IPS-18a (cell line): ENCODE data around the gene ADRA2C.

Experiments
- H3K27ac ChIP-seq: one replicate; pipeline ENCODE4 v1.5.1; 2013; ENCODE audit warnings: low read length
- H3K27me3 ChIP-seq: one replicate; pipeline ENCODE4 v1.6.1; 2013; ENCODE audit warnings: mild to moderate bottlenecking, low read length; ENCODE audit not compliant: control insufficient read depth, insufficient read depth
- H3K36me3 ChIP-seq: one replicate; pipeline ENCODE4 v1.6.1; 2013; ENCODE audit warnings: low read depth, low read length; ENCODE audit not compliant: control insufficient read depth
- H3K4me1 ChIP-seq: one replicate; pipeline ENCODE4 v1.6.1; 2013; ENCODE audit warnings: low read depth, low read length; ENCODE audit not compliant: control insufficient read depth
- H3K4me3 ChIP-seq: one replicate; pipeline ENCODE4 v1.5.1; 2013; ENCODE audit warnings: low read length
- H3K9ac ChIP-seq: one replicate; pipeline ENCODE4 v1.6.1; 2013; ENCODE audit warnings: mild to moderate bottlenecking, low read length, moderate library complexity
- H3K9me3 ChIP-seq: one replicate; pipeline ENCODE4 v1.6.1; 2013; ENCODE audit warnings: low read depth, low read length; ENCODE audit not compliant: control insufficient read depth

Gene ADRA2C

DNA sequence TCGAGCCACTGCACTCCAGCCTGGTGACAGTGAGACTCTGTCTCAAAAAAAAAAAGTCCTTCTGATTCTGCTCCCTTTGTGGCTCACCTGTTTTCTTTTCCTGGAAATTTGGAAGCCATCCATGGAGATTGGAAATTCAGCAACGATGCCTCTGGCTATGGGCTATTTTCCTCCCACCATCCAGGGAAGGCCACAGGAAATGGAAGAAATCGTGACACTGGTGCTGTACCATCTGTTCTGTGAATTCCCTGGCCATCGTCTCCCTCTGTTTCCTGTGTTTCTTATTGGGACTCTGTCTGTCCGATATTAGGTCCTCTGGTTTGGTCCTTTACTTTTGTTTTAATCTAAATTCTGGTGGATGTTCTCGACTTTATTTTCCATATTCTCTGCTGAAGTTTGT lies 29.4 kb upstream of the ADRA2C start:
- no peak overlapping the region for H3K27ac ChIP-seq
- H3K4me3 ChIP-seq = no peak overlapping the region
- H3K4me1 ChIP-seq = peaks cover 6% of the 10 kb centered on the region
- H3K27me3 ChIP-seq = no peaks in the 10 kb centered on the region
- H3K9me3 ChIP-seq = no peaks in the 10 kb centered on the region
- no peak overlapping the region for H3K9ac ChIP-seq
- H3K36me3 ChIP-seq = no peaks in the 10 kb centered on the region

DNA sequence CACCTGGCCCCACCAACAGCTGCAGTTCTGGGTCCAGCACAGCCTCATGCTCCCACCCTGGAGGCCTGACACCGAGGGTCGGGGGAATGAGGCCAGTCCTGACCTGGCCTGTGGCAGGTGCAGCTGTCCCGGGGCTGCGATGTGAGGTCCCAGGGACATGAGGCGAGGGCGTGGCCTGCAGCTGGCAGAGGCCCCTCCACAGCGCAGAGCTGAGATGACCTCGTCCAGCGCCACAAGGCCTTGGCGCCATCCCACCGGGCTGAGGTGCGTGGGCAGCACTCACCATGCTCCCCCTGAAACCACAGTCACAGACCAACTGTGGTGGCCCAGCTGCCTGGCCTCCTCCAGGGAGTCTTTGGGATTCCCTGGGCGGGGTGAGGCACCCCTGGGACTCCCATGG lies 26.6 kb upstream of the ADRA2C start:
- Histone ChIP-seq H3K9me3 (no peaks in the 10 kb centered on the region), H3K36me3 (no peaks in the 10 kb centered on the region), H3K27ac (no peak overlapping the region), H3K4me1 (no peaks in the 10 kb centered on the region), H3K9ac (no peak overlapping the region), H3K4me3 (no peak overlapping the region), H3K27me3 (peaks cover 2% of the 10 kb centered on the region)

DNA sequence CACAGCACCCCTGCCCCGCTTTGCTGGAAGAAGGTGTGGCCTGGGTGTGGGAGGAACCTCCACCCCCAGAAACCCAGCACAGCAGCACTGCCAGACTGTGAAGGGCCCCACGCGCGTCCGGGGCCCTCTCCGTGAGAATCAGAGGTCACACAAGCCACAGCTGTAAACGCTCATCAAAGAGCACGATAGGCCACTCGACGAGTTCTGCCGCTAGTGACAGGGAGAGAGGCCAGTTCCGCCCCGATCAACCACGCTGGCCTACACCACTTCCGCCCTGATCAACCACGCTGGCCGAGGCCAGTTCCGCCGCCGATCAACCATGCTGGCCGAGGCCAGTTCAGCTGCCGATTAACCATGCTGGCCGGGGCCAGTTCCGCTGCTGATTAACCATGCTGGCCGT lies 25.9 kb upstream of the ADRA2C start:
- peaks cover 9% of the 10 kb centered on the region for H3K27me3 ChIP-seq
- H3K9ac ChIP-seq = no peak overlapping the region
- no peak overlapping the region for H3K27ac ChIP-seq
- H3K4me1 ChIP-seq = peaks cover 7% of the 10 kb centered on the region
- no peaks in the 10 kb centered on the region for H3K36me3 ChIP-seq
- no peaks in the 10 kb centered on the region for H3K9me3 ChIP-seq
- H3K4me3 ChIP-seq = no peak overlapping the region

DNA sequence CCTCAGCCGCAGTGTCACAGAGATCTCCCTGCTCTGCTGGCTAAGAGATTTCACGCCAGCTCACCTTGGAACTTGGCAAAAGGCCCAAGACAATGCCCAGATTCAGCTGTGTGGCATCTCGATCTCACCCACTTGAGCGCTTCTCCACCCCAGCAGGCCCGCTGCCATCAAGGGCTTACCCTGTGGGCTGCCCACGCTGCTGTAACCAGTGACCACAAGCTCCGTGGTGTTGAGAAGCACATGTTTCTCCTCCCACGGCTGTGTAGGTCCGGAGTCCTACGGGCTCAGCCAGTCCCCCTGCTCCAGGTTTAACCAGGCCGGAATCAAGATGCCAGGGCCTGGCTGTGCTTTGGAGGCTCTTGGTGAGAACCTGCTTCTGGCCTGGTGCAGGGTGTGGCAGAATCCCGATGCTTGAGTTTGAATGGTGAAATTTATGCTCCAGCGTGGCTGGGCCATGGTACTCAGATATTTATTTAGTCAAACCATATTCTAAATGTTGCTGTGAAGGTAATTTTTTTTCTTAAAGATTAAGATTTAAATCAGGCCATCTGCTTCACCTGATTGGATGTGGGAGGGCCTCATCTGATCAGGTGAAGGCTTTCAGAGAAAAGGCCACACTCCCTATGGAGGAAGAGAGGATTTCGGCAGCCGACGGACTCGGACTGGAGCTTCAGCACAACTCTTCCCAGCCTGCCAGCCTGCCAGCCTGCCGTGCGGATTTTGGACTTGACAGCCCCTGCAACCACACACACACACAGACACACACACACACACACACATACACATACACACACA lies 24.8 kb upstream of the ADRA2C start:
- peaks cover 18% of the 10 kb centered on the region for H3K27me3 ChIP-seq
- H3K36me3 ChIP-seq = no peaks in the 10 kb centered on the region
- H3K27ac ChIP-seq = no peak overlapping the region
- H3K9ac ChIP-seq = no peak overlapping the region
- H3K4me3 ChIP-seq = no peak overlapping the region
- peaks cover 16% of the 10 kb centered on the region for H3K4me1 ChIP-seq
- no peaks in the 10 kb centered on the region for H3K9me3 ChIP-seq

DNA sequence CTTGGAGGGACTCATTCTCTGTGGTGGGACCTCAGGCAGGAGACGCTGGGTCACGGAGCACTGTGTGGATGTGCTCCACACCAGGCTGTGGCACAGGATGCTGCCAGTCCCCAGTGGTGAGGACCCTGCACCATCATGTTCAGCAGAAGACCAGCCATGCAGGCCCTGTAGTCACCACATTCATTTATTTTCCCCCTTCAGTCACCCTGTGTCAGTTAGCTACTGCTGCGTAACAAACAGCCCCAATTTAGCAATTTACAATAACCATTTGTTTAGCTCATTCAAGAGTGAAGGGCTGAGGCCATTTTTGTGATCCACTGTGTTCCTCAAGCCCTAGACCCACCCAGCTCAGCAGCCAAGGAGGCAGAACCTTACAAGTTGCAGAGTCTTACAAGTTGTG lies 23.6 kb upstream of the ADRA2C start:
- no peak overlapping the region for H3K4me3 ChIP-seq
- H3K27ac ChIP-seq = no peak overlapping the region
- H3K36me3 ChIP-seq = no peaks in the 10 kb centered on the region
- peaks cover 27% of the 10 kb centered on the region for H3K27me3 ChIP-seq
- peaks cover 16% of the 10 kb centered on the region for H3K4me1 ChIP-seq
- no peak overlapping the region for H3K9ac ChIP-seq
- no peaks in the 10 kb centered on the region for H3K9me3 ChIP-seq

DNA sequence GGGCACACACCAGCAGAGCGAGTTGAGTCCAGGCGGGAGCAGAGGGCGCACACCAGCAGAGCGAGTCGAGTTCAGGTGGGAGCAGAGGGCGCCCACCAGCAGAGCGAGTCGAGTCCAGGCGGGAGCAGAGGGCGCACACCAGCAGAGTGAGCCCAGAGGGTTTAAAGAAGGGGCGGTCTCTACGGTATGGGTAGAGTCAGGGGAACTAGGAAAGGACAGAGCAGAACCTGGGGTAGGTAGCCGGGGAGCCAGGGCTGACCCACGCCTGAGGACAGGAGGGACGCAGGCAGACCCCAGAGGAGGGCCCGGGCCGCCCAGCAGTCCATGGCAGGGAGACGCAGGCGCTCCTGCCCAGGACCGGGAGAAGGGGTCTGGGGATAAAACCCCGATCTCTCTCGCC lies 22.0 kb upstream of the ADRA2C start:
- Histone ChIP-seq H3K9ac (no peak overlapping the region), H3K4me3 (no peak overlapping the region), H3K27me3 (peaks cover 34% of the 10 kb centered on the region), H3K4me1 (peaks cover 16% of the 10 kb centered on the region), H3K36me3 (no peaks in the 10 kb centered on the region), H3K27ac (no peak overlapping the region), H3K9me3 (no peaks in the 10 kb centered on the region)

- no peak overlapping the region for H3K4me3 ChIP-seq
- H3K9ac ChIP-seq = no peak overlapping the region
- H3K27ac ChIP-seq = no peak overlapping the region
- peaks cover 16% of the 10 kb centered on the region for H3K4me1 ChIP-seq
- peaks cover 34% of the 10 kb centered on the region for H3K27me3 ChIP-seq
- H3K9me3 ChIP-seq = no peaks in the 10 kb centered on the region
- H3K36me3 ChIP-seq = no peaks in the 10 kb centered on the region
Measured at GRCh38 chr4:3744901-3745300, 21.3 kb upstream of the ADRA2C start.

DNA sequence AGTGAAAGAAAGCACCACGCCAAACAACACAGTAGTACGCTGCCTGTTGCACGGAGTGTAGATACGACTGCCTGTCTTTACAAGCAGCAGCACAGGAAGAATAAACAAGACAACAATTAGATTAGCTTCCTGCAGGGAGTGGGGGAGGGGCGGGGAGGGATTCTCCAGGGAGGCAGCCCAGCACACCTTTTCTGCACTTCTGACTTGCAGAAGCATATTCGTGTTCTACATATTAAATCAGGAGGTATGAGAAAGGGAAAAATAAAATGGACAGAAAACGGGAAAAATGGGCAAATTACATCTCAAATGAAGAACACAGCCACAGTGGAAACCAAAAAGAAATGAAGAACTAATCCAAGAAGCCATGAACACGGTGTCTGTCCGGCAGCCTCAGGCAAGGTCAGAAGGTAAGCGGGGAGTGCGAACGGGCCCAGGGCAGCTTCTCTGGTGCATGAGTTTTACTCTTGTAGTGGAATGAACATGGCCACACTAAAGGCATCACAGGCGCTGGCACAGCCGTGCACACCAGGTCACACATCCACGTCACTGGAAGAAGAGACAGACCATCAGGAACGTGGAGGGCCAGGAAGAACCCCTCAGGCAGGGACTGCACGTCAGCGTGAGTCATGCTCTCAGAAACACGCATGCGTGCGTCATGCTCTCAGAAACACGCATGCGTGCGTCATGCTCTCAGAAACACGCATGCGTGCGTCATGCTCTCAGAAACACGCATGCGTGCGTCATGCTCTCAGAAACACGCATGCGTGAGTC lies 20.1 kb upstream of the ADRA2C start:
- Histone ChIP-seq H3K9me3 (no peaks in the 10 kb centered on the region), H3K4me3 (peak overlapping the region; percentile 19), H3K27me3 (peaks cover 34% of the 10 kb centered on the region), H3K27ac (no peak overlapping the region), H3K36me3 (no peaks in the 10 kb centered on the region), H3K4me1 (peaks cover 16% of the 10 kb centered on the region), H3K9ac (no peak overlapping the region)

GRCh38 chr4:3746701-3747580 lies 19.2 kb upstream of the ADRA2C start:
- Histone ChIP-seq H3K9me3 (no peaks in the 10 kb centered on the region), H3K4me1 (peaks cover 16% of the 10 kb centered on the region), H3K27me3 (peaks cover 34% of the 10 kb centered on the region), H3K36me3 (no peaks in the 10 kb centered on the region), H3K27ac (no peak overlapping the region), H3K4me3 (no peak overlapping the region), H3K9ac (no peak overlapping the region)

DNA sequence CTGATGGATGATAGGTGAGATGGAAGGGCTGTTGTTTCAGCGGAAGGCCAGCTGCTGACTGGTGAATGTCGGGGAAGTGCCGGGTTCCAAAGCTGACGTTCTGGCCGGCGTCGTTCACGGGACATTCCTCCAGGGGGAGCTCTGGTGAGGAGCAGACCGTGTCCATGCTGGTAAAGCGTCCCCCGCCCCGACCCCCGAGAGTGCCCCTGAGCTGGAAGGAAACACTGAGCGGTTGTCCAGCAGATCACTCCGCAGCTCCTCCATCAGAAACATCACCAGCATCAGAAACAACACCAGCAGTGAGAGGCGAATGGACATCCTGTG lies 18.6 kb upstream of the ADRA2C start:
- no peaks in the 10 kb centered on the region for H3K36me3 ChIP-seq
- H3K4me3 ChIP-seq = no peak overlapping the region
- H3K9me3 ChIP-seq = no peaks in the 10 kb centered on the region
- no peak overlapping the region for H3K27ac ChIP-seq
- H3K27me3 ChIP-seq = peaks cover 34% of the 10 kb centered on the region
- H3K9ac ChIP-seq = no peak overlapping the region
- H3K4me1 ChIP-seq = peaks cover 16% of the 10 kb centered on the region

DNA sequence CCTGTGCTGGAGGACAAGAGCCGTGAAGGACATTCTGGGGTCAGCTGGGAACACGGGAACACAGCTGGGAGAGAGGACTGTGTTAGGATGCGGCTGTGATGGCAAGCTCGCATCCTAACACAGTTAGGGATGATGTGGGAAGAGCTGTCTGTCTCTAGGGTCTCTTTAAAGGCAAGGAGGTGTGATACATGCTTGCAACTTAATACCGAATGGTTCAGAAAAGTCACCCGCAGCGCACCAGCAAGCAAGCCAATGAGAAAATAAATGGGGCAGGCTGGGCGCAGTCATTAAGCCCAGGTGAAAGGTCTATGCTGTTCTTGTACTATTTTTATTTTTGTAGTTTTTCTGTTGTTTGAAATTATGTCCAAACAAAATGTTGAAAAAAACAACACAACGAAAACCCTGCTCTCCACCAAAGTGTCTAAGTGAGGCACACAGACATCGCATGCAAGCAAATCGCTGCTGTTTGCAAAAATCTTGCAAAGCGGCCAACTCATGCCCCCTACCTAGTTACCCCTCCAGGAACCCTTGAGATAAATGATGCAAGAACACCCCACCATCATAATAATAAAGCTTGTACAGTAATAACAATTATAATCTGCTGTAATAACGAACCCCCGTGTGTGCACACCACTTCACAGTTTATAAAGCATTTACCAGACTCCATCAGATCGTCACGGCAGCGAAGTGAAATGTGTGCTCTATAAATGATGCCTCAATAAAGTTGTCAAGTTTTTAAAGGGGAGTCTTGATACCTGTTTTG lies 17.9 kb upstream of the ADRA2C start:
- Histone ChIP-seq H3K4me1 (peaks cover 21% of the 10 kb centered on the region), H3K27me3 (peaks cover 34% of the 10 kb centered on the region), H3K36me3 (no peaks in the 10 kb centered on the region)

More for the DNA sequence above, 17.9 kb upstream of the ADRA2C start:
- no peaks in the 10 kb centered on the region for H3K9me3 ChIP-seq
- no peak overlapping the region for H3K27ac ChIP-seq
- H3K9ac ChIP-seq = no peak overlapping the region
- no peak overlapping the region for H3K4me3 ChIP-seq
